ENCODE measurements around the gene CMTM4. TPM values are rescaled to one million over a fixed set of nuclear protein-coding genes. Genes with fewer than 3 reads are reported as not detected.

The CMTM4 gene
- total and polyA plus RNA-seq, 2 of the 8 experiments (the other 6 are each of a cell fraction or from before 2014, with no cell fraction given) = 35.3 to 51.7 TPM

DNA sequence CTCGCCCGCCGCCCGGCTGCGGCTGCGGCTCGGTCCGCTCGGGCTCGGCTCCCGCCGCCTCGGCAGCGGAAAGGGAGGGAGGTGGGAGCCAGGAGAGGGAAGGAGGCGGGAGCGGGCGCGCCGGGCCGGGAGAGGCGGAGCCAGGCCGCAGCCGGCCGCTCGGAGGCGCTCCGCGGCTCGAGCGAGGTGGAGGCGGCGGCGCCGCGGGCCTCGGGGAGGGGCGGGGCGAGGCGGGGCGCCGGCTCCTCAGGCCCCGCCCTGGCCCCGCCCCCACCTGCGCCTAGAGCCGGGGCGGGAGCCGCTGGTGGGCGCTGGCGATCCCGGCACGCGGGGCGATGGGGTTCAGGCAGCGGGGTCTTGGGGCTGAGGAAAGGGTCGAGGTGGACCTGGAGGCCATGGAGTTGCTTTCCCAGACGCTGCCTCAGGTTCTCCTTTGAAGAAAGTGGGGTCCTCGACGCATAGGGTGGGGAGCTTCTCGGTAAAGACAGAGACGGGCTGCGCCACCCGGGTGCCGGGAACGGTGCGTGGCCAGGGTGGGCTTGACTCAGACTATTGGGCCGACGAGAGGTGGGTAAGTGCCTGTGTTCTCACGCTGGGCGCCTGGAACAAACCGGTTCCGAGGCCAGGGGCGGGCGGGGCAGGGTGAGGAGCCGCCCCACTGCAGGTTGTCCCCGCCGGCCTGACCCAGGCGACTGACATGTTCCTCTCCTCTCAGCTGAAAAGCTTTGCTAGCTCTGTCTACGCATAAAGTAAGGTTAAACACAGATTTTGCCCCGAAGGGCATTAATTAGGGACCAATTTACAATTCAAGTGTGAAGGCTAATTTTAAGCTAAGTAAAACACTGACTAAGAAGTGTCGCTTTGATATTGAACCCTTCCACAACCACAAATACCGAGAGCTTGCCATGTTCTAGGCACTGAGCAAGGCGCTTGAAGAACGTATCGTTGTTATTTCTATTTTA is at the start of gene CMTM4 (continued):
- TF ChIP-seq PHF8 (conservative IDR thresholded peaks at IDR 0.05; ENCODE audit: low read depth, low read length) = peak; percentile 81
- peak; percentile 54 for TF ChIP-seq ASH2L (IDR thresholded peaks at IDR 0.05; ENCODE audit: low read length)
- peak; percentile 37; the same call in 1 of the 2 replicates for TF ChIP-seq KDM1A (IDR thresholded peaks at IDR 0.05; ENCODE audit: borderline replicate concordance, low read length)
- TF ChIP-seq ZNF274 (IDR thresholded peaks at IDR 0.05; ENCODE audit: borderline replicate concordance, extremely low read depth, low read length) = no peak
- TF ChIP-seq TBP (IDR thresholded peaks at IDR 0.05; ENCODE audit: low read depth, low read length) = peak; percentile 25; the same call in 1 of the 2 replicates
- 0 out of 2 replicates have a peak, but pooled peaks have one; percentile 26 for TF ChIP-seq BACH1 (IDR thresholded peaks at IDR 0.05; ENCODE audit: low read length)
- TF ChIP-seq HDAC2 (IDR thresholded peaks at IDR 0.05; ENCODE audit: borderline replicate concordance in 1 of 2, low read depth in 2 of 2, low read length in 2 of 2) = peak in 1 of 2 experiments; percentile 35; a peak in 1 of 4 replicates
- TF ChIP-seq, protein P1, sequence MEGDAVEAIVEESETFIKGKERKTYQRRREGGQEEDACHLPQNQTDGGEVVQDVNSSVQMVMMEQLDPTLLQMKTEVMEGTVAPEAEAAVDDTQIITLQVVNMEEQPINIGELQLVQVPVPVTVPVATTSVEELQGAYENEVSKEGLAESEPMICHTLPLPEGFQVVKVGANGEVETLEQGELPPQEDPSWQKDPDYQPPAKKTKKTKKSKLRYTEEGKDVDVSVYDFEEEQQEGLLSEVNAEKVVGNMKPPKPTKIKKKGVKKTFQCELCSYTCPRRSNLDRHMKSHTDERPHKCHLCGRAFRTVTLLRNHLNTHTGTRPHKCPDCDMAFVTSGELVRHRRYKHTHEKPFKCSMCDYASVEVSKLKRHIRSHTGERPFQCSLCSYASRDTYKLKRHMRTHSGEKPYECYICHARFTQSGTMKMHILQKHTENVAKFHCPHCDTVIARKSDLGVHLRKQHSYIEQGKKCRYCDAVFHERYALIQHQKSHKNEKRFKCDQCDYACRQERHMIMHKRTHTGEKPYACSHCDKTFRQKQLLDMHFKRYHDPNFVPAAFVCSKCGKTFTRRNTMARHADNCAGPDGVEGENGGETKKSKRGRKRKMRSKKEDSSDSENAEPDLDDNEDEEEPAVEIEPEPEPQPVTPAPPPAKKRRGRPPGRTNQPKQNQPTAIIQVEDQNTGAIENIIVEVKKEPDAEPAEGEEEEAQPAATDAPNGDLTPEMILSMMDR (IDR thresholded peaks at IDR 0.05; ENCODE audit: control extremely low read depth in 1 of 3, insufficient read depth in 1 of 3, low read depth in 1 of 3, low read length in 3 of 3) = peak; percentile 16 to 29 (median 29)
- no peak for TF ChIP-seq RXRA (IDR thresholded peaks at IDR 0.05; ENCODE audit: insufficient read depth, low read depth, low read length)
- 0 out of 2 replicates have a peak, but pooled peaks have one; percentile 35 for TF ChIP-seq CREB1 (IDR thresholded peaks at IDR 0.05)
- peak; percentile 44 for TF ChIP-seq KDM4A (IDR thresholded peaks at IDR 0.05; ENCODE audit: low read depth, low read length, severe bottlenecking)
- TF ChIP-seq TAF1 (IDR thresholded peaks at IDR 0.05; ENCODE audit: low read depth, low read length) = peak; percentile 56
- TF ChIP-seq RAD21 (IDR thresholded peaks at IDR 0.05 in 1 of 2, conservative IDR thresholded peaks at IDR 0.05 in 1 of 2; ENCODE audit: low read depth in 2 of 2, low read length in 2 of 2) = peak in 1 of 2 experiments; percentile 18; a peak in 1 of 4 replicates
- TF ChIP-seq CTBP2 (IDR thresholded peaks at IDR 0.05; ENCODE audit: borderline replicate concordance, insufficient read depth, insufficient read length, low read length) = no peak
- TF ChIP-seq CBX8 (IDR thresholded peaks at IDR 0.05; ENCODE audit: borderline replicate concordance, low read depth, low read length) = no peak
- 0 out of 2 replicates have a peak, but pooled peaks have one; percentile 21 for TF ChIP-seq POLR2AphosphoS5 (IDR thresholded peaks at IDR 0.05; ENCODE audit: low read depth, low read length)

Measured in H1 (cell line).